GM18858 (cell line): ENCODE results near the gene SCG5.

ENCODE experiments used
- ATAC-seq: cut with Tn5 transposase; IDR thresholded peaks from one replicate; pipeline ENCODE4 v1.9.1; 2021; ENCODE audit not compliant: unreplicated experiment

The SCG5 gene

GRCh38 chr15:32657941-32658340 is 16.4 kb downstream of the SCG5 start:
- no peak for ATAC-seq

GRCh38 chr15:32659340-32660155 is 18.0 kb downstream of the SCG5 start:
- ATAC-seq = no peak

GRCh38 chr15:32663671-32664070 is 22.2 kb downstream of the SCG5 start:
- ATAC-seq = no peak

GRCh38 chr15:32664796-32665195 is 23.3 kb downstream of the SCG5 start:
- no peak for ATAC-seq

GRCh38 chr15:32667321-32667720 is 25.8 kb downstream of the SCG5 start:
- ATAC-seq = no peak

- ATAC-seq = no peak
Measured at GRCh38 chr15:32668942-32669341, 27.4 kb downstream of the SCG5 start.

GRCh38 chr15:32669896-32670611 is 28.5 kb downstream of the SCG5 start:
- ATAC-seq = no peak

GRCh38 chr15:32670623-32671022 is 29.1 kb downstream of the SCG5 start:
- ATAC-seq = no peak

GRCh38 chr15:32671339-32672325 is 30.1 kb downstream of the SCG5 start:
- ATAC-seq = no peak

- ATAC-seq = no peak
Measured at GRCh38 chr15:32674681-32675080, 33.2 kb downstream of the SCG5 start.

- no peak for ATAC-seq
Measured at GRCh38 chr15:32675466-32675865, 34.0 kb downstream of the SCG5 start.

- no peak for ATAC-seq
Measured at GRCh38 chr15:32676169-32676568, 34.7 kb downstream of the SCG5 start.

GRCh38 chr15:32677238-32677750 is 35.8 kb downstream of the SCG5 start:
- ATAC-seq = no peak

GRCh38 chr15:32679298-32679690 is 37.8 kb downstream of the SCG5 start:
- no peak for ATAC-seq

- ATAC-seq = no peak
Measured at GRCh38 chr15:32682569-32682968, 41.1 kb downstream of the SCG5 start.

GRCh38 chr15:32682977-32683630 is 41.6 kb downstream of the SCG5 start:
- no peak for ATAC-seq

GRCh38 chr15:32683906-32684584 is 42.5 kb downstream of the SCG5 start:
- no peak for ATAC-seq

- no peak for ATAC-seq
Measured at GRCh38 chr15:32685576-32685975, 44.1 kb downstream of the SCG5 start.

GRCh38 chr15:32687556-32687955 is 46.0 kb downstream of the SCG5 start:
- ATAC-seq = no peak

GRCh38 chr15:32688151-32688639 is 46.7 kb downstream of the SCG5 start:
- ATAC-seq = no peak
